Stimulated activated naive CD4-positive, alpha-beta T cell treated with Interleukin-2 at 50 U/mL for 16 hours (primary cell): ENCODE measurements around the gene SNRPA1.

ENCODE experiments used
- DNase-seq: peaks from one replicate; lab custom pipeline; 2025; lab: John Stamatoyannopoulos, UW

SNRPA1 gene

DNA sequence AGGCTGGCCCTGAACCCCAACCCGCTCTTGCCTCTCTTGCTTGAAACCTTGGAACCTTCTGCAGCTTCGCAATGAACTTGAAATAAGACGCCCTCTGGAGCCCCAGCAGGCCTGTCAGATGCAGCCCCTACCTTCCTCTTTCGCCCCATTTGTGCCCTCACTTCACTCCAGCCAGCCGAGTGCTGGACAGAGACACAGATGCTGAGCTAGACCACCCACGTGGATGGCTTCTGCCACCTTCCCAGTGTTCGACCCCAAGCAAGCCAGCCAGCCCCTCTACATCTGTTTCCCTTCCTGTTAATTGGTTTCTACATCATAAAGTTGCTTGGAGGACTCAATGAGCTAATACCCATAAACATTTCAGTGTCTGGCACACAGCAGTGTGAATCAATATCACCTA, 23.8 kb upstream of the SNRPA1 start:
- no peak for DNase-seq

DNA sequence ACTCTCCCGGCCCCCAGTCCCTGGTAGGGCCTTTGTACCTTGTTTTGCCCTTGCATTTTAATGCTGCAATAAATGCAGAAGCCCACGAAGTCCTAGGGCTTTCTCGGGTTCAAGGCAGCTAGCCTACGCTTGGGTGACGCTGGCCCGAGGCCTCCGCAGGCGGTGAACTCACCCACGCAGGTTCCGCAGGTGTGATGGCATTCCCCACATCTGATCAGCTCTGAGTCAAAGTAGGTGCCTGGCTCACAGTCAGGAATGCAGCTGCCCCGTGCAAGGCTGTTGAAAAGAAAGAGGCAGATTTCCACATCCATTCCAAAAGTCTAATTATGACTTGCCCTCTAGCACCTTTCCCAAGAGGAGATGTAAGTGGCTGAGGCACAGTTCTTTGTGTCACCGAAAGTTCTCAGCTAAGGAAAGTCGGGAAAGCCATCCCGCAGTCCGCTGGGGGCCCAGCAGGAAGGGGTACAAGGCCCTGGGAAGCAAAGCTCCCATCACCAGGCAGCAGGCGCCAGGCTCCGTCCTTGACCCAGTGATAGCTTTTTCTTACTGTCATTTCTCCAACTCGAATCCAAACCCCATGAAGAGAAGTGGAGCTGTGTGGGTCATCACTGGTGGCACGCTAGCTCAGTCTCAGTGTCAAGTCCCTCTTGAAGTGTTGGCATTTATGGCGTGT, 23.2 kb upstream of the SNRPA1 start:
- no peak for DNase-seq

DNA sequence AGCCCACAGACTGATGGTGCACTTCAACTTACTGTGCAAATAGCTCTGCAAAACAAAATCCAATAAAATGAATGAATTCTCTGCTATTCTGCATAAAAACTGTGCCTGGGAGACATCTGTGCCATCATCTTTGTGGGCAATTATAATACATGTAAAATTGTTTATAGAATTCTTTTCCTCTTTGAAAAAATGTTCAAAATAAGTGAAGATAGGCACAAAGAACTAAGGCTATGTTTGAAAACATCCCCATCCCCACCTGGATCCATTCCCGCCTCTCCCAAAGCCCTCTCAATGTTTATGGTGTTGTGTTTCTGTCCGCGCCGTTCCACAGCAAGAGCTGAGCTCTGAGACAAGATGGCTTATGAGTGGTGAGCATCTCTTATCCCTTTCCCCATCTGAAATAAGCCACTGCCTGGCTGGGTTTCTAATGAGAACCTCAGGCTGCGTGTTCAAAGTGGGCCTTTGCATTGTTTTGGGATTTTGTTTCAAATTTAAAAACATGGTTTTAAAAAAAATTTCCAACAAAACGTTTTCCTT, 22.4 kb upstream of the SNRPA1 start:
- no peak for DNase-seq

DNA sequence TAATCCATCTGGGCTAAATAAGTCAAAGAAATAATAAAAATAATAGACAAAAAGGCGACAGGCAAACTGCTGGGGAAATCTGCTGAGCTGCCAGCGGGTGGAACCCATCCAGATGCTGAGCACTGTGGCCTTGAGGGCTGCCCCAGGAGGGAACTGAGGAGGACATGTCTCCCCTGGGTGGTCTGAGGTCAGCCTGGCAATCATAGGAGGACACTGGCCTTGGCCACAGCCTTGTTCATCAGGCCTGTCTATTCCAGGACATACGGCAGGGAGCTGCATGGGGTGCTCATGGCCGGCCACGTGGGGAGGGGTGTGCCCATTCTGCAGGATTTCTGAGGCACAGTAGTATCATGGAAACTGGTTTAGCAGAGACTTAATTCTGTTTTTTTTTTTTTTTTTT, 21.5 kb upstream of the SNRPA1 start:
- no peak for DNase-seq

DNA sequence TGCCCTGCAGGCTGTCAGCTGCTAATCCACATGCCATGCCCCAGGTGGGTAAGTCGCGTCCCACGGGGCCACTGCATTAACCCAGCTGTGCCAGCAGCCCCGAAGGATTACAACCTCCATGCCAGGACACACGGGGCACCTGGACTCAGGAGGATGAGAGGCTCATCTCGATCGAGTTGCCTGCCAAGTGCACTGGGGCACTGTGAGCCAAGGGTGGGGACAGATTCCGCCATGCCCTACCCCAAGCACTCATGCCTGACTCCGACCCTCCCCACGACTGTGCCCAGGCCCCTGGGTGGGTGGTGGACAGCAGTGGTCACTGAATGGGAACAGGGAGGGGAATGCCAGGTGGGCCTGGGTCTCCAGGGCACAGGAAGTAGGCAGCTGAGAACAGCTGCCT, 20.7 kb upstream of the SNRPA1 start:
- DNase-seq = no peak

DNA sequence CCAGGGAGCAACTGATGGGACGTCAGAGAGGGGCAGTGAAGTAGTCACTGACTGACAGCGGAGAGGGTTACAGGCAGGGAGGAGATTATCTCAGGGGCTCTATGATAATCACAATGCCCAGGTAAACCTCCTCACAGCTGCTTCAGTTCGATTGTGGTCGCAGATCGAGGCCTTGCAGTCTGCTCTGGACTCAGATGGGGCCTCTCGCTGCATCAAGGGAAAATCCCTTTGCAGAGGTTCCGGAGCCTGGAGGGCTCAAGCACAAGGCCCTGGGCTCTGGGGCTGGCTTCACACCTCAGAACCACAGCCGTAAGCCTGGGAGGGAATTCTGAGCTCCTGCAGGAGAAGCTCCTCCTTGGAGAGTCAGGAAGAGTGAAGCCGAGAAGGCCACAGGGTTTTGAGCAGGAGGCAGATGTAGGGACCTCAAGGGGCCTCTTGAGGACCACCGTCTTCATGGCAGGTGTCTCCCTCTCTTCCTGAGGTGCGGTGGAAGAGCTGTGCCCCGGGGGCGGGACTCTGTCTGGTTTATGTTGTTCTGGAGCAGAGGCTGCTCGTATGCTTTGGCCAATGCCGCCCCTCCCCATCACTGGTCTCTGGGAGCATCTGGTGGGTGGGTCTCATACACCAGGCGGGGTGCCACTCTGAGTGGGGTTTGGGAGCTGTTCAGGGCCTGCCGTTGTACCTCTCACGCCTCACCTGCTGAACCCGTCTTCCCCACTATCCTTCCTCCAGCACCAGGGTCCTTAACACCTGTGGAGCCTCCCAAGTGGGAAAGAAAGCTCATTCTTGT, 19.5 kb upstream of the SNRPA1 start:
- DNase-seq = no peak

DNA sequence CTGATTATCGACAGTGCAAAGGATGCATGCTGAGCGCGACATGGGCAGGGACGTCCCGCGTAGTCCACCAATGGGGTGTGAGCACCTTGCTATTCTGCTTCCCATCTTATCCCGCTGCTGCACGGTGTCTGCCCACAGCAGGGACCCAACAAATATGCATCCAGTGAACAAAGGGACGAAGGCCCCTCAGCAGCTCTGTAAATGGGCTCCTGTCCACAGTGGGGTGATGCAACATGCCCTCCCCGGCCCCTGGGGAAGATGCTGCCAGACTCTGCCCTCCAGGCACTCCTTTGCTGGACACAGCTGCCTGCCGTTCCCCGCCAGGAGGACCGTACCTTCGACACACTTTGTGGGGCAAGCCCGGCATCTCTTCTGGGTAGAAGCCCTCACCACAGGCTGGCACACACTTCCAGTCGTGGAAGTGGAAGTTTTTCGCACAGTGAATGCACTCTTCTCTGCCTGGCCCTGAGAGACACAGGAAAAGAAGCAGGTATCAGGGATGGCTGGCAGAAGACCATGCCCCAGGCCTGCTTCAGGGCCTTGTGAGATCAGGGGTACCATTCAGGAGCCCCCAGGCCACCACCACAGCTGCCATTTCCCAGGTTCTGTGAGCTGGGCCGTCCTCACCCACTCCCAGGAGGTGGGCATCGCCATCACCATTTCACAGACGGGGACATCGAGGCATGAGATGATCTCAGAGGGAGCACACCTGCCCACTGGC, 18.2 kb upstream of the SNRPA1 start:
- no peak for DNase-seq

DNA sequence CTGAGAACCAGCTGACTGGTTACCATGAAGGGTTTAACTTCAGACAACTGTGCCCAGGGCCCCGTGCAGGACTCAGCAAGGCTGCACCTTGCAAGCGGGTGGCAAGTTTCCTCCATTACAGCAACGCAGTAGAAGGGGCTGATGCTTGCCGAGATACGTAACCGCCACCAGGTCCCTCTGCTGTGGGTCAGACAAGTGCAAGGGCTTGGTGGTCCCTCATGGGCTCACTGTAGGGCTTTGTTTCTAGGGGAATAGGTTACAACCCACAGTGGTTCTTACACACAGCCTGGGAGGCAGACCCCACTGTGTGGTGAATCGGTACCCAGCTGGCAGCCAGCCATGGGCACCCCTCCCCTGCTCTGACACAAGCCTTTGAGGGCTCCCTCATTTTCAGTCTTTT, 15.5 kb upstream of the SNRPA1 start:
- no peak for DNase-seq

DNA sequence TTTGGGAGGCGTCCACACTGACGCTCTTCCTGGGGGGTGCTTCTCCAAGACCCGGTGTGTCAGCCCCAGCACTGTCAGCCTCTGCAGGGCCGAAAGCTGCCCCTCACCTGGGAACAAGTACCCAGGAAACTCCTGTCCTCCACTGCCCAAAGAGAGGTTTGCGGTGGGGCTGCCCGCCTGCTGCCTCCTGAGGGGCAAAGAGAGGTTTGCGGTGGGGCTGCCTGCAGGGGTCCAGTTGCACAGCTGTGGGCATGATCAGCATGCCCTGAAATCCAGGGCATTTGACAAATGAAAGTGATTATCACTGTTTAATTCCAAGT, 15.1 kb upstream of the SNRPA1 start:
- DNase-seq = no peak

DNA sequence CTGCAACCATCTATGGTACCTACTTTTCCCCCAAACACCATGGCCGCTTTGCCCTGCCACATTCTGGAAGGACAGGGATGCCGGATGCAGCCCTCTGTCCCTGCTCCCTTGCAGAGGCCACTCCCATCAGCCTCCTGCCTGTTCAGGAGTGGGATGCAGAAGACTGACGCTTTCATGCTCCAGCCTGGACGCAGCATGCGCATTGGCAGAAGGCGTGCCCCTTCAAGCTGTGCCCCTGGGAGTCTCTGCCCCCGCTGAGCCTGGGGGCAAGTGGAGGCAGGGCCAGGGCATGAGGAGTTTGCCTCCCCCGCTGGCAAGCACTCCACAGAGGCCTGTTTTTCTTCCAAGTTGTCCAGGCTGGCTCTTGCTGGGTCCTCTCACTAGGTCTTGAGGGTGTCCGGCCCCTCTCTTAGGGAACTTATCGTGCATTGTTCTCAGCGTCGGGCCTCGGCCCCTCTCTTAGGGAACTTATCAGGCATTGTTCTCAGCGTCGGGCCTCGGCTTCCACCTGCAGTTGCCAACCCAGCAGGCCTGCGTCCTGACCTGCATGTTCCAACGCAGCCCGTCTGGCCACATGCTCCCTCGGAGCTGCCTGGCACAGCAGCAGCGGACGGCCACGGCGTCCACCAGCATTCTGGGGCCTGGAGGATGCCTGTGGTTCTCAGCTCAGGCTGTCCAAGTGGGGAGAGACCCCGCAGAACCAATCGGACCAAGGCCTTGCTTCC, 14.6 kb upstream of the SNRPA1 start:
- DNase-seq = no peak

DNA sequence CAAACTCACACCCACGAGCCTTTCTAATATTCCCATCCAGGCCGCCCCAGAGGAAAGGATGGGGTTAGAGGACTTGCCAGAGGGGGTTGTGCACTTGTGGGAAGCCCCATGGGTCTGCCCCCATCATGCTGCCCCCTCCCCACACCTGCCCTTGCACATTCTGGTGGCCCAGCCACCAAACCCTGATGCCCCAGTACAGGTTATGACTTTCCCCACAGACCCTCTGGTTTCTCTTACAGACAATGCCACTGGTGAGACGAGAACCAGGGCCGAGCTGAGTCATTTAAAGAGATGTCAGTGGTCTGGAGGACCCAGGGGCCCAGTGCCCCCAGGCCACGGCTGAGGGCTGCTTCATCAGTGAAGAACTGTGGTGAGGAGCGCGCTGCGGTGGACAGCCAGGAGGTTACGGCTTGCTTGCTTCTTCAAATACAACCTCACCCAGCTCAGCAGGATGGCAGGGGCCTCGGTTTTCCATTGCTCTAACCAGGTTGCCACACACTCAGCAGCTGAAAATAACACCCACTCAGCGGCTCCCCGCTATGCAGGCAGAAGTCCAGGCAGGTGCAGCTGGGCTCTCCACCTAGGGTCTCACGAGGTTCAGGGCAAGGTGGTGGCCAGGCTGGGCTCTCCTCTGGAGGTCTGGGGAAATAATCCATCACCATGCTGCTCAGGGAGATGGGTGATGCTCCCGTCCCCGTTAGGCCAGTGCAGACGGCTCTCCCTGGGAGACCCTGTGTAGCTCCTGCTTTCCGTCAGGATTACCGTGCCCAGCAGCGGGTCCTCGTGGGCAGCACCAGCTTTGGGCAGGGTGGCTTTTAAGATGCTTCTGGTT, 13.8 kb upstream of the SNRPA1 start:
- DNase-seq = no peak

DNA sequence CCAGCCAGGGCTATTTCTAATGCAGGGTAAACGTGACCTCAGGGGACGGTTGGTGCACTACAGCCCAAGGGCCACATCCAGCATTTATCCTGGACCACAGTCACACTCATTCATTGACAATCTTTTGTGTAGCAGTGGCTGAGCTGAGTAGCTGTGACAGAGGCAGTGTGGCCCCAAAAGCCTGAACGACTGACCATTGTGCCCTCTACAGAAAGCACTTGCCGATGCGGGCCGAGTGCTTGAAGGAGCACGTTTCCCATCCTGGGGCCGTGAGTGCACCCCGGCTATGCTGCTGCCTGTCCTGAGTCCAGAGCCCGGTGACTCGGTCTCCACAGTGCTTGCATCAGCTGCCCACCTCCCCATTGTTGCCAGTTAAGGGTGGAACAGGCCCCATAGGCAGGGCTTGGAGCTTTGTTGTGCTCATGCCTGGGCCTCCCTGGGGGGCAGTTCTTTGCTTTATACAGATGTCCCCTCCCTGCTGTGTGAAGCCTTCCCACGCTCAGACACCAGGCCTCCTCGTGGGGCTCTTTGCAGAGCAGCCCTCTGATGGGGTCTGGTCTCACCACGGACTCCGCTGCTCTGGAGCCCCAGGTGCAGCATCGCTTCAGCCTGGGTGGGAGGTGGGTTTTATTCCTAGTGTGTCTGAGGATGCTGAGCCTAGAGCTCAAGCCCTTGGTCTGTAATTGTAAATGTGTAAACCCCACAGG, 13.0 kb upstream of the SNRPA1 start:
- DNase-seq = no peak

DNA sequence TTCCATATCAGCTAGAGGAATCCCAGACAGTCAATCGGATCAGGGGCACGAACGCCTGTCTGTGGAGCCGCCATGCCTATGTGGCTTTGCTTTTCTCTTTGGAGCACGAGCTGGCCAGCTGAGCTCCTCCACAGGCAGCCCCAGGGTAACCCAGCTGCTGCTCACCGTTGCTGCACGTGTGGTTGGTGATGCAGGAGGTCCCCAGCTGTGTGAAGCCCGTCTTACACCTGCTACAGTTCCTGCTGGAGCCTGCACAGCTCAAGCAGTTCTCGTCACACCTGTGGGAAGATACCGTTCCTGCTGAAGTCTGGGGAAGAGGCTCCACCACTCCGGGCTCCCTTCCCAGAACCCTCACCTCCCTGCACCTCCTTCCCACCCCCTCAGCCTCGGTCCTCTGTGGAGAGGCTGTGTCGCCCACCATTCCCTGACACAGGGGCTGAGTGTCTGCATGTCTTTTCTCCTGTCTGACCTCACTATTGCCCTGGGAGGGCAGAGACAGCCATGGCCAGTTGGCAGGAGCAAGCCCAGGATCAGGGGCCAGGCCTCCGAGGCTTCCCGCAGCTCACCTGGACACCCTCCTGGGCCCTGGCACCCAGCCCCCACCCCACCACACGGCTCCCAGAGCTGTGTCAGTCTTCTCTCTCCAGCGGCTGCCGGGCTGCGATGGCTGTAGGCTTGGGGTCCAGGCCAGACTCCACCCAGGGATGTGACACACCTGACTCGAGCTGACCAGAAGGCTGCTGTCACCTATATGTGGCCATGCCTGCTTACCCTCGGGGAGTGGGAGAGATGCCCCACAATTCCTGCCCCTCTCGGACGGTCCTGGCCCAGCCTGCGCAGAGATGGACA, 12.2 kb upstream of the SNRPA1 start:
- DNase-seq = no peak

DNA sequence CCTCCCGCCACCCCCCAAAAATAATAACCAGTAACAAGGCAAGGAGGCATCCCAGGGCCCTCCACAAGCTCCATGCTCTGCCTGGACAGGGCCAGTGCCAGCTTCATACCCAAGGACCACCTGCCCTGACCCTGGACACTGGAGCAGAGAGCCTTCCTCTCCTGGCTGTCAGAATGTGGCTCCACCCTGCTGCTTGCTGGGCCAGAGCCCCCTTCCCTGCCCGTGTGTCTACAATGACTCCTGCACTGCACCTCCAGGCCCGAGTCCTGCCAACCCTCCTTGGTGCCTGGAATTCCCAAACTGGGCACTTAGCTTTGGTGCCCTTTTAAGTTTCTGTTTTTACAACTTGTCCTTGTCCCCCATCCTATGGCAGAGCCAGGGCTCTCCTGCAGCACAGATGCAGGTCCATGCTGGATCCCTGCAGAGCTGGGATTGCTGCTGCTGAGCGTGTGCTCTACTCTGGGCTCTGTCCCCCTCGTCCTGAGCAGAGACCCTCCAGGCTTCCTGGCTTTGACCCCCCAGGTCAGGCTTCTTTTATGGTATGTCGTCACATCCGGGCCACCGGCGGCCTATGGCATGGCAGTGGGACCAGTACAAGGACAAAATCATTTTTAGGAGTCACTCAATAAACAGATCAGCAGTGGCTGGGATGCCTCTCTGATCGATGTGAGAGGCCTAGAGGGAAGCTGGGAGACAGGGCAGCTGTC, 11.4 kb upstream of the SNRPA1 start:
- no peak for DNase-seq

DNA sequence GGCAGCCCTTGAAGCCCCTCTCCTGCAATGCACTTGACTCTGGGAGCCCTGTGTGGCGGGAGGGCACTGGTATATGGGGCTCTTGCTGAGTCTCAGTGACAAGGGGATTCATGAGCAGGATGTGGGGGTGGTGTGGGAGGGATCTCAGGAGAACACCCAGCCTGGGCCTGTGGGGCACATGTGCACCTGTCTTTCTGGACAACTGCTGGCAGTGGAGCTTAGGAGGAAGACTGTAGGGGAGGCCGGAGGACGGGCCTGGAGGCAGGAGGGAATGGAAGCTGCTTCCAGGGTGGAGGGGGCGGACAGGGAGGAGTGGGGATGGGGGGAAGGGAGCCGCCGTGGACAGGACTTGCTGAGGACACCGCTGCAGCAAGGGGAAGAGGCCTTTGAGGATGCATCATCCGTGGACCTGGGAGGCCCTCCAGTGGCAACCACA, 10.8 kb upstream of the SNRPA1 start:
- DNase-seq = no peak

DNA sequence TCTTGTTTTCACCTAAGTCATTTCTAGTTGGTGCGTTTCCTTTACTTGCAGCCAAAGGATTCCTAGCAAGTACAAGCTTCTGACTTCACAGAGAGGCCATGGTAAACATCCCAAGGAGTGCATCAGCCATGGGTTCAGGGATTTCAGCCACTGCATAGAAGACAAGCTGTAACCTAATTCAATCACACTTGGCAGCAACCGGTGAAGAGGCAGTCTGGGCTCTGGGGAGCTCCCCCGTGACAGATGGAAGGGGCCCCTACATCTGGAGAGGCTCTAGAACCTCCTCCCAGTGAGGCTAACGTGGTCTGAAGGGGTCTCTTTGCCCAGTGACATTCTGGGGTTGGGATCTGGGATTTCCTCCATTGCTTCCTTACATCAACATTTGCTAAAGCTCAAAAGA, 8.4 kb upstream of the SNRPA1 start:
- DNase-seq = no peak

DNA sequence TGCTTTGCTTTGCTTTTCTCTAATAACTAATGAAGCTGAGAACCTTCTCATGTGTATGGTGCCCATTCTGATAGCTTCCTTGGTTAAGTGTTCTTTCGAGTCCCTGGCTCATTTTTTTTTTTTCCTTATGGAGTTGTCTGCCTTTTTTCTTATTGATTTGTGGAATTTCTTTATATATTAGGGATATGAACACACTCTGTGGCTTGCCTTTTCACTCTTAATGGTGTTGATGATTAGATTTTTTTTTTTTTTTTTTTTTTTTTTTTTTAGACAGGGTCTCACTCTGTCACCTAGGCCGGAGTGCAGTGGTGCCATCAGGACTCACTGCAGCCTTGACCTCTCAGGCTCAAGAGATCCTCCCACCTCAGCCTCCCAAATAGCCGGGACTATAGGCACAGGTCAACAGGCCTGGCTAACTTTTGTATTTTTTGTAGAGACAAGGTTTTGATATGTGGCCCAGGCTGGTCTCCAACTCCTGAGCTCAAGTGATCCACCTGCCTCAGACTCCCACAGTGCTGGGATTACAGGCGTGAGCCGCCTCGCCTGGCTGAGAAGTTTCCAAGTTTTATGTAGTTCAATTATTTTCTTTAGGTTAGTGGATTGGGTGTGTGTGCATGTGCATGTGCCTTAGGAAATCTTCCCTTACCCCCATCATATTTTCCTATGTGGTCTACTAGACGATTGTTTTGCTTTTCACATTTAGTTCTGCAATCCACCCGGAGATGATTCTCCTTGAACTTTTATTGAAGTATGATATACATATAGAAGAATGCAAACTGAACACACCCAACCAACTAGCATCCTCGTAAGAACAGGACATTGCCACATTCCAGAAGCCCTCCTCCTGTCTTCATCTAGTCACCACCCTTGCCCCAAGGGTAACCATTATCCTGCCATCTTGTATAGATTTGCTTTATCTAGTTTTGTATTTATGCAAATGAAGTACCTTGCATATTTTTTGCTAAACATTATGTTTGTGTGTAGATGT, 1.7 kb upstream of the SNRPA1 start:
- DNase-seq = no peak

DNA sequence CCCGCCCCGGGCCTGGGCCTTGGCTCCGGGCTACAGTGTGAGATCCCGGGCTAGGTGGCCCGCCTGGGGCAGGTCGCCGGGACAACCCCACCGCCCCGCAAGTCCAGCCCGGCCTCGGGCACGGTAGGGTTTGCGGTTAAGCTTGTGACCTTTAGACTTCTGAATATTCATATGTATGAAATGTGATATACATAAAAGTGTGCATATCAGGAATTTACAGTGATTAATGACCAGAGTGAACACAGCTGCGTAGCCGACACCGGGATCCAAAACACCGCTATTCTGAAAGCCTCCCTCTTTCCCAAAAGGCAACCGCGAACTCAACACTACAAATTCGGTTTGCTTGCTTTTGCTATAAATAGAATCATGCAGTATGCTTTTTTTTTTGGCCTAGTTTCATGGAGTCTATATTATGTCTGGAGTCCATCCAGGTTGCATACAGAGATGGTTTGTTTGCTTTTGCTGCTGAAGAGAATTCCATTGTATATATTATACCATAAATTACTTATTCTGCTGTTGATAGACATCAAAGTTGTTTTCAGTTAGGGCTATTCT, 636 bp upstream of the SNRPA1 start:
- DNase-seq = no peak
